Prostate gland (tissue), 2 donors: ENCODE data around the gene VIPR2.

Source experiments
- CTCF ChIP-seq, 4 experiments: fragments of 200-600 bp in 2 of 4; fragments of 450-650 bp in 2 of 4; sonication (generic) in 2 of 4; IDR thresholded peaks; 1 replicate in 3 of 4; 2 replicates in 1 of 4; pipeline ENCODE4 v1.5.1; 2016 to 2019; ENCODE audit warnings: antibody characterized with exemption in 4 of 4, mild to moderate bottlenecking in 2 of 4, moderate library complexity in 2 of 4
- POLR2A ChIP-seq: fragments of 450-650 bp; IDR thresholded peaks from one replicate; pipeline ENCODE4 v1.6.1; 2016; ENCODE audit warnings: antibody characterized with exemption, mild to moderate bottlenecking
- POLR2AphosphoS5 ChIP-seq: sonication (generic); formaldehyde crosslinking; IDR thresholded peaks from one replicate; pipeline ENCODE4 v1.6.1; 2017; ENCODE audit warnings: antibody characterized with exemption

- no peak for TF ChIP-seq POLR2AphosphoS5
- no peak for TF ChIP-seq CTCF (IDR thresholded peaks at IDR 0.05)
- no peak for TF ChIP-seq POLR2A
These were observed 20.7 kb upstream of the VIPR2 start for GRCh38 chr7:159165352-159165751.
